ENCODE results near the gene HOXA11.

The HOXA11 gene

DNA sequence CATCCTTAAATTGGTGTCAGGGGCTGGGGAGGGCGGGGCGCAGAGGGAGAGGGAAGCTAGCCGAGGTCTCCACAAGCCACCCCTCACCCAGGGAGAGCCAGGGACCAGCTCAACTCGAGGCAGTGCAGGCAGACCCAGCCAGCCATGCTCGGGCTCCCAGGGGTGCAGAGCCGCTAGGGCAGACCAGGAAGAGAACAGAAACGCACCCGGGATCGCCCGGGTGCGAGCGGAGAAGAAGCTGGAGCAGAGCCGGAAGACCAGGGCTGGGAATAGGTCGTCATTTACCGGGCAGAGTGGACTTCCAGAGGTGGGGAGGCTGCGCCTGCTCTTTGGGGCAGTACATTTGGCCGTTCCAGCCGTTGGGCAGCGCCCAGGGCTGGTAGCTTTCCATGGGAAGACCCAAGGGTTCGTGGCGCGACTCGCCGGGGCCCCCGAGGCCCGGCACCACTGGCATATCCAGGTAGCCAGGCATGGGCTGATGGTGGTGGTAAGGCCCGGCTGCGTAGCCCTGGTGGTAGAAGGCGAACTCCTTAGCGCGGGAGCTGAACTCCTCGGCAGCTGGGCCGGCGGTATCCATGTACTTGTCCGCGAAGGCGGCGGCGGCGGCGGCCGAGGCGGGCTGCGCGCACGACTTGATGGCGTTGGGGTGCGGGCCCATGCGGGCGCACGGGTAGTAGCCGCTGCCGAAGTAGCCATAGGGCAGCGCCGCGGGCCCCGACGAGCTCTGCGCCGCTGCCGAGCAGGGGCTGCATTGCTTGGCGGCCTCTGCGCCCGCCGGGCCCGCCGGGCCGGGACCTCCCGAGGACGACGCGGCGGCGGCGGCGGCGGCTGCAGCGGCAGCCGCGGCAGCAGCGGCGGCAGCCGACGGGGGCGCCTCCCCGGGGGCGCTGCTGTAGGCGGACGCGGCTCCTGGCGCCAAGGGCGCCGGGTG lies 14.1 kb upstream of the HOXA11 start:
- peak overlapping the region; percentile 61 for H3K4me3 ChIP-seq (ENCODE audit: low read depth, low read length, poor library complexity, severe bottlenecking)
- peak overlapping the region; percentile 73 for H3K4me2 ChIP-seq (ENCODE audit: low read length)
- H4K20me1 ChIP-seq (ENCODE audit: insufficient read depth, low read length), result no peaks in the 10 kb centered on the region
- no peaks in the 10 kb centered on the region for H3K36me3 ChIP-seq (ENCODE audit: insufficient read depth, low read length)
- TF ChIP-seq EZH2 (IDR thresholded peaks at IDR 0.05; ENCODE audit: borderline replicate concordance, low read length), result no peak
- TF ChIP-seq, protein P1, sequence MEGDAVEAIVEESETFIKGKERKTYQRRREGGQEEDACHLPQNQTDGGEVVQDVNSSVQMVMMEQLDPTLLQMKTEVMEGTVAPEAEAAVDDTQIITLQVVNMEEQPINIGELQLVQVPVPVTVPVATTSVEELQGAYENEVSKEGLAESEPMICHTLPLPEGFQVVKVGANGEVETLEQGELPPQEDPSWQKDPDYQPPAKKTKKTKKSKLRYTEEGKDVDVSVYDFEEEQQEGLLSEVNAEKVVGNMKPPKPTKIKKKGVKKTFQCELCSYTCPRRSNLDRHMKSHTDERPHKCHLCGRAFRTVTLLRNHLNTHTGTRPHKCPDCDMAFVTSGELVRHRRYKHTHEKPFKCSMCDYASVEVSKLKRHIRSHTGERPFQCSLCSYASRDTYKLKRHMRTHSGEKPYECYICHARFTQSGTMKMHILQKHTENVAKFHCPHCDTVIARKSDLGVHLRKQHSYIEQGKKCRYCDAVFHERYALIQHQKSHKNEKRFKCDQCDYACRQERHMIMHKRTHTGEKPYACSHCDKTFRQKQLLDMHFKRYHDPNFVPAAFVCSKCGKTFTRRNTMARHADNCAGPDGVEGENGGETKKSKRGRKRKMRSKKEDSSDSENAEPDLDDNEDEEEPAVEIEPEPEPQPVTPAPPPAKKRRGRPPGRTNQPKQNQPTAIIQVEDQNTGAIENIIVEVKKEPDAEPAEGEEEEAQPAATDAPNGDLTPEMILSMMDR (IDR thresholded peaks at IDR 0.05; ENCODE audit: low read length), result no peak
- no peaks in the 10 kb centered on the region for H3K79me2 ChIP-seq (ENCODE audit: insufficient read depth, low read length)
- H3K4me1 ChIP-seq (ENCODE audit: insufficient read depth, low read length, severe bottlenecking), result peaks cover 36% of the 10 kb centered on the region
- no peaks in the 10 kb centered on the region for H3K9me2 ChIP-seq (ENCODE audit: low read depth, low read length)
- H3K9ac ChIP-seq (ENCODE audit: low read length), result peak overlapping the region; percentile 34; the same call in 1 of the 2 replicates
- no peaks in the 10 kb centered on the region for H3F3A ChIP-seq (ENCODE audit: insufficient read depth, low read length)
- H3K27me3 ChIP-seq (ENCODE audit: insufficient read depth, low read length), result no peaks in the 10 kb centered on the region; the same call in 1 of the 2 replicates
- H3K9me3 ChIP-seq (ENCODE audit: low read length), result no peaks in the 10 kb centered on the region
- H2AFZ ChIP-seq (ENCODE audit: low read length), result no peak overlapping the region
- no peak overlapping the region for H3K27ac ChIP-seq (ENCODE audit: low read depth, low read length, poor library complexity, severe bottlenecking)

GRCh38 chr7:27198138-27198841 lies 13.3 kb upstream of the HOXA11 start:
- H3K9me2 ChIP-seq (ENCODE audit: low read depth, low read length), result no peaks in the 10 kb centered on the region
- peaks cover 36% of the 10 kb centered on the region for H3K4me1 ChIP-seq (ENCODE audit: insufficient read depth, low read length, severe bottlenecking)
- no peaks in the 10 kb centered on the region for H3K9me3 ChIP-seq (ENCODE audit: low read length)
- H3K79me2 ChIP-seq (ENCODE audit: insufficient read depth, low read length), result no peaks in the 10 kb centered on the region
- H4K20me1 ChIP-seq (ENCODE audit: insufficient read depth, low read length), result no peaks in the 10 kb centered on the region
- H3K4me3 ChIP-seq (ENCODE audit: low read depth, low read length, poor library complexity, severe bottlenecking), result no peak overlapping the region
- H3F3A ChIP-seq (ENCODE audit: insufficient read depth, low read length), result no peaks in the 10 kb centered on the region
- no peaks in the 10 kb centered on the region for H3K36me3 ChIP-seq (ENCODE audit: insufficient read depth, low read length)
- TF ChIP-seq, protein P1 (IDR thresholded peaks at IDR 0.05; ENCODE audit: low read length), result no peak
- TF ChIP-seq EZH2 (IDR thresholded peaks at IDR 0.05; ENCODE audit: borderline replicate concordance, low read length), result no peak
- no peak overlapping the region for H3K9ac ChIP-seq (ENCODE audit: low read length)
- H3K27ac ChIP-seq (ENCODE audit: low read depth, low read length, poor library complexity, severe bottlenecking), result no peak overlapping the region
- no peak overlapping the region for H2AFZ ChIP-seq (ENCODE audit: low read length)
- no peaks in the 10 kb centered on the region; the same call in 1 of the 2 replicates for H3K27me3 ChIP-seq (ENCODE audit: insufficient read depth, low read length)
- no peak overlapping the region; the same call in 1 of the 2 replicates for H3K4me2 ChIP-seq (ENCODE audit: low read length)

DNA sequence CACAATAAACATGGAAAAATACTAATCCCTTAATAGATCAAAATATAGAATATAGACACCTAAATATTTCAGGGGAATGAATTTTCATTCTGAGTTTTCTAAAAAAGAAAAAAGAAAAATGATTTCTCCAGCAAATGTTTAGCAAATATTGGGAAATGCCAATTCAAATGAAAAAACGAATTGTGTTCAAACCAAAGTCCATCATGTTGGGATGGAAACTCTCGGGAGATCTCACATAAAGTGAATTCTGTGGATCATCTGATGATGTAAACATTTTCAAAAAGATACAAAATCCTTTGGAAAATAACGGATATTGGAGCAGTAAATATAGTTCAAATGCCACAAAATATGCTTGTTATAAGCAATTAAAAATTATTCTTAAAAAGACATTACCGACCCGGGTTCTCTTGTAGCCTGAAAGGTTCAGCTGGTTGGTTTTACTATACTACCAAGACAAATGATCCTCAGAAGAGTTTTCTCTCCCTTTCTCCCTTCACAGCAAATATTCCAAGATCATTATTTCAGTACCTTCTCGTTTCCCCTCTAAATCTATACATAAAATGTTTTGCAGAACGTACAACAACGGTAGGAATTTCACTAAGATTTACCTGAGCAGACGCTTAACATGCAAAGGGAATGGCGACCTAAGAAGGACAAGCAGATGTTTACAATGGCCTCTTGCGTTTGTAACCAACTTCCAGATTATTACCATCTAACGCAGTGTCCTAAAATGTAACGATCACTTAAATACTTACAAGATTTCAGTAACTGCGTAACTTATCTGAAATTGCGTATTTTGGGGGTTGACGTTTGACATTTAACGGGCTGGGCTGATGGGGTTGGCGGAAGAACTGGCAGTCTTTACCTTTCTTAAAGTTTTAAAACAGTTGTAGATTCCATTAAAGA lies 12.4 kb upstream of the HOXA11 start:
- Histone ChIP-seq H3K79me2 (ENCODE audit: insufficient read depth, low read length) (no peaks in the 10 kb centered on the region), H3K9me2 (ENCODE audit: low read depth, low read length) (no peaks in the 10 kb centered on the region), H3K4me1 (ENCODE audit: insufficient read depth, low read length, severe bottlenecking) (peaks cover 42% of the 10 kb centered on the region), H3K9me3 (ENCODE audit: low read length) (no peaks in the 10 kb centered on the region), H3K9ac (ENCODE audit: low read length) (no peak overlapping the region), H3K4me2 (ENCODE audit: low read length) (no peak overlapping the region), H2AFZ (ENCODE audit: low read length) (no peak overlapping the region), H3F3A (ENCODE audit: insufficient read depth, low read length) (no peaks in the 10 kb centered on the region), H4K20me1 (ENCODE audit: insufficient read depth, low read length) (no peaks in the 10 kb centered on the region), H3K4me3 (ENCODE audit: low read depth, low read length, poor library complexity, severe bottlenecking) (no peak overlapping the region), H3K27me3 (ENCODE audit: insufficient read depth, low read length) (no peaks in the 10 kb centered on the region; the same call in 1 of the 2 replicates), H3K36me3 (ENCODE audit: insufficient read depth, low read length) (no peaks in the 10 kb centered on the region), H3K27ac (ENCODE audit: low read depth, low read length, poor library complexity, severe bottlenecking) (no peak overlapping the region)
- TF ChIP-seq, protein P1 (IDR thresholded peaks at IDR 0.05; ENCODE audit: low read length), result no peak
- TF ChIP-seq EZH2 (IDR thresholded peaks at IDR 0.05; ENCODE audit: borderline replicate concordance, low read length), result no peak

Data from OCI-LY1 (cell line).